Endometrial microvascular endothelial cells (primary cell): Measurements from ENCODE around the gene PRCD. TPM values are rescaled to one million over a fixed set of nuclear protein-coding genes. Genes with fewer than 3 reads are reported as not detected.
"Not testable (repeated sequence)": the region's sequence is repeated elsewhere in the genome, so short reads cannot be mapped to it uniquely, and the experiment has no call there.

Experiments used
- in situ Hi-C: cut with HindIII; loops from 2 replicates; pipeline ENCODE4 v1.10.0; 2017; ENCODE audit warnings: low sequenced_read_pairs, low pct_unique_long_range_greater_than_20kb; ENCODE audit errors: inconsistent ontology term
- total RNA-seq: library from RNA; depleted of rRNA; stranded (reverse); fragments of >200 nt; gene quantifications from one replicate; pipeline ENCODE4 v1.2.3, GENCODE V29; 2015; ENCODE audit errors: inconsistent ontology term

The PRCD gene
- total RNA-seq, 1 donor from 2014 or later = not detected

GRCh38 chr17:76524598-76525512 lies 15.0 kb upstream of the PRCD start:
- in situ Hi-C loops = no loop called here

GRCh38 chr17:76525513-76525833 lies 14.4 kb upstream of the PRCD start:
- in situ Hi-C loops = not testable (repeated sequence)

GRCh38 chr17:76527016-76527415 lies 12.8 kb upstream of the PRCD start:
- in situ Hi-C loops = not testable (repeated sequence)

GRCh38 chr17:76527430-76528111 lies 12.3 kb upstream of the PRCD start:
- in situ Hi-C loops = no loop called here

- in situ Hi-C loops = no loop called here
These were observed 11.7 kb upstream of the PRCD start for GRCh38 chr17:76528156-76528527.

GRCh38 chr17:76528528-76529223 lies 11.2 kb upstream of the PRCD start:
- in situ Hi-C loops = no loop called here

GRCh38 chr17:76529224-76530094 lies 10.4 kb upstream of the PRCD start:
- in situ Hi-C loops = no loop called here

- in situ Hi-C loops = no loop called here
These were observed 9.6 kb upstream of the PRCD start for GRCh38 chr17:76530095-76530723.

- in situ Hi-C loops = no loop called here
These were observed 8.9 kb upstream of the PRCD start for GRCh38 chr17:76530811-76531485.

GRCh38 chr17:76531486-76532038 lies 8.3 kb upstream of the PRCD start:
- in situ Hi-C loops = no loop called here

GRCh38 chr17:76532072-76532651 lies 7.7 kb upstream of the PRCD start:
- in situ Hi-C loops = no loop called here

- in situ Hi-C loops = not testable (repeated sequence)
These were observed 6.0 kb upstream of the PRCD start for GRCh38 chr17:76533640-76534359.

GRCh38 chr17:76534831-76535732 lies 4.8 kb upstream of the PRCD start:
- in situ Hi-C loops = no loop called here

GRCh38 chr17:76535788-76536510 lies 3.9 kb upstream of the PRCD start:
- in situ Hi-C loops = no loop called here
